Measurements from ENCODE around the gene EFCAB12. TPM values are rescaled to one million over a fixed set of nuclear protein-coding genes. Genes with fewer than 3 reads are reported as not detected.

The EFCAB12 gene
- total and polyA plus RNA-seq, 2 of the 4 experiments (the other 2 are of a cell fraction): under 0.01 to 0.17 TPM

- POLR2A ChIA-PET (ENCODE audit: unreplicated experiment): no interaction called here
- DNase-seq: no peak
- ATAC-seq (ENCODE audit: low read depth): no peak
Observed at GRCh38 chr3:129410971-129411370, 17.5 kb downstream of the EFCAB12 start.

More at GRCh38 chr3:129410971-129411370, 17.5 kb downstream of the EFCAB12 start:
- peak overlapping the region; percentile 23; the same call in 1 of the 2 replicates for H3K14ac ChIP-seq (replicated peaks; ENCODE audit: low read depth, low read length)
- dilution Hi-C loops (cut with HindIII; ENCODE audit: low sequenced_read_pairs, unreplicated experiment) (no loop called here), in situ Hi-C loops (cut with MboI; ENCODE audit: low sequenced_read_pairs) (no loop called here), intact Hi-C loops (cut with micrococcal nuclease) (no loop called here)
- H3K79me1 ChIP-seq (ENCODE audit: low read depth in 1 of 2, low read length in 2 of 2): peaks cover 0 to 8% of the 10 kb centered on the region in 2 experiments; a peak in 1 of 4 replicates
- H4K91ac ChIP-seq (ENCODE audit: insufficient read depth, low read depth, low read length): 0 out of 2 replicates have a peak overlapping the region, but pooled peaks have one; percentile 27
- H2AFZ ChIP-seq (replicated peaks; ENCODE audit: low read length, poor library complexity): no peak overlapping the region
- H2BK20ac ChIP-seq (ENCODE audit: low read depth, low read length): peak overlapping the region; percentile 55; the same call in 1 of the 2 replicates
- no peak overlapping the region for H3K27ac ChIP-seq (ENCODE audit: insufficient read depth, low read length)
- H3K36me3 ChIP-seq (ENCODE audit: control insufficient read depth, insufficient read depth, low read length): no peaks in the 10 kb centered on the region
- H3K56ac ChIP-seq (ENCODE audit: extremely low read depth, insufficient read depth, low read length): no peak overlapping the region
- H4K8ac ChIP-seq (ENCODE audit: low read depth in 2 of 2, low read length in 2 of 2): no peak overlapping the region; a peak in 1 of 4 replicates
- H3K4me1 ChIP-seq (ENCODE audit: control insufficient read depth, insufficient read depth, low read length): peaks cover 27% of the 10 kb centered on the region
- no peak overlapping the region for H2AK9ac ChIP-seq (replicated peaks; ENCODE audit: low read depth, low read length, poor library complexity)
- TF ChIP-seq, protein P1, sequence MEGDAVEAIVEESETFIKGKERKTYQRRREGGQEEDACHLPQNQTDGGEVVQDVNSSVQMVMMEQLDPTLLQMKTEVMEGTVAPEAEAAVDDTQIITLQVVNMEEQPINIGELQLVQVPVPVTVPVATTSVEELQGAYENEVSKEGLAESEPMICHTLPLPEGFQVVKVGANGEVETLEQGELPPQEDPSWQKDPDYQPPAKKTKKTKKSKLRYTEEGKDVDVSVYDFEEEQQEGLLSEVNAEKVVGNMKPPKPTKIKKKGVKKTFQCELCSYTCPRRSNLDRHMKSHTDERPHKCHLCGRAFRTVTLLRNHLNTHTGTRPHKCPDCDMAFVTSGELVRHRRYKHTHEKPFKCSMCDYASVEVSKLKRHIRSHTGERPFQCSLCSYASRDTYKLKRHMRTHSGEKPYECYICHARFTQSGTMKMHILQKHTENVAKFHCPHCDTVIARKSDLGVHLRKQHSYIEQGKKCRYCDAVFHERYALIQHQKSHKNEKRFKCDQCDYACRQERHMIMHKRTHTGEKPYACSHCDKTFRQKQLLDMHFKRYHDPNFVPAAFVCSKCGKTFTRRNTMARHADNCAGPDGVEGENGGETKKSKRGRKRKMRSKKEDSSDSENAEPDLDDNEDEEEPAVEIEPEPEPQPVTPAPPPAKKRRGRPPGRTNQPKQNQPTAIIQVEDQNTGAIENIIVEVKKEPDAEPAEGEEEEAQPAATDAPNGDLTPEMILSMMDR (conservative IDR thresholded peaks at IDR 0.05; ENCODE audit: low read depth, low read length): no peak
- TF ChIP-seq RAD21 (IDR thresholded peaks at IDR 0.05; ENCODE audit: low read length): no peak
- TF ChIP-seq RCOR1 (IDR thresholded peaks at IDR 0.05; ENCODE audit: insufficient replicate concordance, low read length): no peak
- H3K4me2 ChIP-seq (ENCODE audit: low read depth, low read length): no peak overlapping the region
- peaks cover 11% of the 10 kb centered on the region for H4K20me1 ChIP-seq (ENCODE audit: insufficient read depth, low read length)
- peak overlapping the region; percentile 83 for H2AK5ac ChIP-seq (ENCODE audit: low read depth, low read length)
- peak overlapping the region; percentile 75 for H3K4ac ChIP-seq (ENCODE audit: low read depth, low read length)
- no TSS peak for BruUV-seq (replicated peaks)
- H3K9ac ChIP-seq (ENCODE audit: low read depth, low read length): no peak overlapping the region
- no peaks in the 10 kb centered on the region for H3K27me3 ChIP-seq (ENCODE audit: control insufficient read depth, insufficient read depth, low read length)
- H2BK120ac ChIP-seq (ENCODE audit: low read depth, low read length): peak overlapping the region; percentile 68
- peaks cover 26% of the 10 kb centered on the region for H3K9me1 ChIP-seq (ENCODE audit: insufficient read depth, low read length)
- H2BK5ac ChIP-seq (ENCODE audit: low read depth, low read length, poor library complexity, severe bottlenecking): no peak overlapping the region
- H3K9me3 ChIP-seq (ENCODE audit: control insufficient read depth, insufficient read depth, low read length): no peaks in the 10 kb centered on the region
- 87% methylated on average over 3 of the region's 17 CpGs; no CpG with 5 or more reads in 1 of the 2 experiments for WGBS, 2 experiments (ENCODE audit: extremely low coverage in 2 of 2, insufficient read length in 1 of 2)
- H2BK15ac ChIP-seq (ENCODE audit: low read depth, low read length): peak overlapping the region; percentile 57; the same call in 1 of the 3 replicates
- 0 out of 2 replicates have a peak overlapping the region, but pooled peaks have one; percentile 36 for H3K23ac ChIP-seq (ENCODE audit: low read depth, low read length)
- CTCF ChIA-PET: no interaction called here
- peak overlapping the region; percentile 26; the same call in 1 of the 2 replicates for H3K18ac ChIP-seq (ENCODE audit: low read depth, low read length)
- no peak overlapping the region for H3K4me3 ChIP-seq (ENCODE audit: insufficient read depth, low read depth, low read length)
- no peak overlapping the region; the same call in 1 of the 2 replicates for H4K5ac ChIP-seq (ENCODE audit: low read depth, low read length)
